CD1c-positive myeloid dendritic cell (primary cell): ENCODE data around the gene TPO.
"Not testable (repeated sequence)": the region's sequence is repeated elsewhere in the genome, so short reads cannot be mapped to it uniquely, and the experiment has no call there.

ENCODE experiments used
- DNase-seq: peaks from one replicate; pipeline ENCODE4 v3.0.0-alpha.2; 2016; ENCODE audit errors: extremely low spot score

The TPO gene

DNA sequence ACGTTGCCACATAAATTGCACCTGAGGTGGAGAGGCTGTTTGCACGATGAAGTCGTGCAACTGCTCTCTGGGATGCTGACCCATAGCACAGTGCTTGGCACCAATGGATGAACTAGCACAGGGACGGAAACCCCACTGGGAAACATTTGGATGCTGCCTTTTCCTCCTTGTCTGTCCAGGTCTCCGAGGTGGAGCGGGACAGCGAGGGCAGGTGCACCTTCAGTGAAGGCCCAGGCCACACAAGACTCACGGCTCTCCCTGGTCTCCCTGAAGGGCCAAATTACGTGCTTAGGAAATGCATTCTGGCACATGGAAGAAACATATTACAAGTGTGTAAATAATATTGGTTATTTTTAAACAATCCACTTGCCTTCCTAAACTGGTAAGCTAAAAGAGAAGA, 70.3 kb downstream of the TPO start:
- DNase-seq = no peak

DNA sequence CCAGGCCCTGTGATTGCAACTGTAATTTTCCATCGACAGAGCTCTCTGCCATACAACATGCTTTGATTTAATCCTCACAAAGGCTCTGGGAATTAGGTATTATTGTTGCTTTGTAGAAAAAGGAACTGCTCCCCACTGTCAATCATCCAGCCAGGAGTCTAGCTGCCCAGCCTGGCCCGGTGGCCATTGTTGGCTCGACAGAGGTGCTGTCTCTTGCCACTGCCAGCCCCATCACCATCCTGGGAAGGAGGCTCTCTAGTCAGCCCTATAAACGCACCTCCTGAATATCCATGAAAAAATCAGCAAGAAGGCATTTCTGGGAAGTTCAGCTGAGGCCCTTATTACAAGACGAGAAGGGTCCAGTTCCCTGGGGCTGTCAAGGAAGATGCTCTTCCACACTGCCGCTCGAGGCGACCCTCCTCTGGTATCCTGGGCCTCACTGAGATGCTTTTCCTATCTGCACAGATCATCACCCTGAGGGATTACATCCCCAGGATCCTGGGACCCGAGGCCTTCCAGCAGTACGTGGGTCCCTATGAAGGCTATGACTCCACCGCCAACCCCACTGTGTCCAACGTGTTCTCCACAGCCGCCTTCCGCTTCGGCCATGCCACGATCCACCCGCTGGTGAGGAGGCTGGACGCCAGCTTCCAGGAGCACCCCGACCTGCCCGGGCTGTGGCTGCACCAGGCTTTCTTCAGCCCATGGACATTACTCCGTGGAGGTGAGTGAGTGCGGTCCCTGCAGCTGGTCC, 71.0 kb downstream of the TPO start:
- no peak for DNase-seq

DNA sequence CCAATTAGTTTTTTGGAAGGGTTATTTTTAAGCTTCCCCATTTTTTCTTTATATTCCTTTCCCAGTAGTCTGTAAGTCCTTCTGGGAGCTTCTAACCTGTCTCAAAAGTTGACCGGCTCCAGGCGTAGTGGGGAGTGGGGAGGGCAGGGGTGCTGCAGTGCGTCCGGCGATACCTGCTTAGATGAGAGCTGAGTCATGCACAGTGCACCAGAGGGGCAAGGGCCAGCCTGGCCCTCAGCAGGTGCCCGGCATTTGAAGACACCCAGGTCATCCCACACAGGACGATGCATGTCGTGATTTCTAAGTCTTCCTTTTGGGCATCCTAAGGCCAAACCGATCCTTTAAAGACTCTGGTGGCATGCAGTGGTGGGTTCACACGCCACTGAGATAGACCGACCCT, 73.4 kb downstream of the TPO start:
- no peak for DNase-seq

DNA sequence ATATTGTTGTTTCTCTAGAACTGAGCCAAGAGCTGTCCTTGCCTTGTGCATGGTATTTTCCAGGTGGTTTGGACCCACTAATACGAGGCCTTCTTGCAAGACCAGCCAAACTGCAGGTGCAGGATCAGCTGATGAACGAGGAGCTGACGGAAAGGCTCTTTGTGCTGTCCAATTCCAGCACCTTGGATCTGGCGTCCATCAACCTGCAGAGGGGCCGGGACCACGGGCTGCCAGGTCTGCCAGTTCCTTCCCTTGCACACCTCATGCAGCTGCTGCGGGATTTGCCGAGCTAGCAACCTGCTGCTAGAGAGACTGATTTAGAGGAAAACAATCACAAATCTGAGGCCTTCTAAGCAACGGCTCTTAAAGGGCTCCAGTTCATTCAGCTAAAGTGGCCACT, 74.5 kb downstream of the TPO start:
- DNase-seq = no peak

DNA sequence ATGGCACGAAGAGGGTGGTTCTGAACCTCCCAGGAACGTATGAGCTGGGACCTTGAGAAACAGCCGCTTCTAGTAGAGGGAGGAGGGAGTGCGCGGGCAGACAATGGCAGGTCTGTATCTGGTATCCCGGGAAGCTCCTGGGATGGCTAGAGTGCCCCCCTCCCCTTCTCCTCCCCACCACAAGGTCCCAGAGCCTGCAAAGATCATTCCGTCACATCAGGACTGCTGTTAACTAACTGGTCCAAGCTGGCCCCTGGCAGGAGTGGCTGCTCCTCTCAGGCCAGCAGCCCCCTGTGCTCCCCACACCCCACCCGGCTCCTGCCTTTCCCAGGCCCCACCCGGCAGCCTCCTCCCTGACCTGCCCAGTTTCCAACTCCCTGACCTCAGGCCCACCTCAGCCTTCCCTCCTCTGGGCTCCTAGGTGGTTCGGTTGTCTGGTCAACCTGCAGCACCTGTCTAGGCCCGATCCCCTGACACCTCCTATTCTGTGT, 75.0 kb downstream of the TPO start:
- DNase-seq = no peak

DNA sequence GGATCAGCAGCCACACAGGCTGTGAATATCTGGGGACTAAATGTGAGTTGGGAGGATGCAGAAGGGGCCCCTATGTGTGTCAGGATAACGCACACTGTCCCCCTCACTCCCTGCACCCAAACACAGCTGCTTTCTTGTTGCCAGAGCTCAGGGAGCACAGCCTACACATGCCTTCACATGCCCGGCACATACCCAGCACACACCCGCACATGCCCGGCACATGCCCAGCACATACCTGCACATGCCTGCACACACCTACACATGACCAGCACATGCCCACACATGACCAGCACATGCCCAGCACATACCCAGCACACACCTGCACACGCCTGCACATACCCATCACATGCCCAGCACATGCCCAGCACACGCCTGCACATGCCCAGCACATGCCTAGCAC, 75.6 kb downstream of the TPO start:
- DNase-seq = no peak

DNA sequence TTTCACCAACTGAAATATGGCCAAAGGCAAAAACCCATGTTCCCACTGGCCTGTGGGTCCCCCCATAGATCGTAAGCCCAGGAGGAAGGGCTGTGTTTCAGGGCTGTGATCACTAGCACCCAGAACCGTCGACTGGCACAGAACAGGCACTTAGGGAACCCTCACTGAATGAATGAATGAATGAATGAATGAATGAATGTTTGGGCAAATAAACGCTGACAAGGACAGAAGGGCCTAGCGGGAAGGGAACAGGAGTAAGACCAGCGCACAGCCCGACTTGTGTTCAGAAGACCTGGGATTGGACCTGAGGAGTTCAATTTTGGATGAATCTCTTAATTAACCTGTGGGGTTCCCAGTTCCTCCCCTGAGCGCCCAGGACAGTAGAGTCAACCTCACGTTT, 76.2 kb downstream of the TPO start:
- no peak for DNase-seq

DNA sequence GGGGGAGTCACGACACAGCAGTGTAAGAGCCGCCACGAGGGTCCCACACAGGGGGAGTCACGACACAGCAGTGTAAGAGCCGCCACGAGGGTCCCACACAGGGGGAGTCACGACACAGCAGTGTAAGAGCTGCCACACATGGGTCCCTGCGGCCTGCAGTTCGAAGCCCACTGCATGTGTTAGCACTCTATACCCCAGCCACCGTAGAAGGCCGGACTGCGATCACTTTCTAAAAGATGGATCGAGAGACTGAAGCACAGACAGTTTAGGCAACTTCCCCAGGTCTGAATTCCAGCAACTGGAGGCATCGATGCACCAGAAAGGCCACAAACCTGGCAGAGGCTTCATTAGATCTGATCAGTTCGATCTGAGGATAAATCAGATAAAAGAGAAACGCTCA, 77.1 kb downstream of the TPO start:
- DNase-seq = not testable (repeated sequence)

DNA sequence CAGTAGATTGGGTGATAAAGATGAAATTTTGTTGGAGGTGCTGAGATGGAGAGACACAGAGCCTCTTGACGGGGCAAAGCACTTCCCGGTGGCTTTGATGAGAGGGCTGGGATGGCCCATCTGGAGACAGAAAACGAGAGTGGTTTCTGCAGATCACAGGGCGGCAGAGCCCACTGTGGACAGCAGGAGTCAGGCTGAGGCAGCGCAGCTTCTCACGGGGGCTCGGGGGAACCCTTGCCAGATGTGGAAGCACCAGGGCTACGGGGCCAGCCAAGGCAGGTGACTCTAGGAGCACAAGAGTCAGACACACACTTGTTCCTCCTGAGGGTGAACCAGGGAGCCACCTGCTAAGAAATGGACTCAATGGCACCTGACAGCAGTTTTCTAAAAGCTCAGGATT, 78.5 kb downstream of the TPO start:
- no peak for DNase-seq

DNA sequence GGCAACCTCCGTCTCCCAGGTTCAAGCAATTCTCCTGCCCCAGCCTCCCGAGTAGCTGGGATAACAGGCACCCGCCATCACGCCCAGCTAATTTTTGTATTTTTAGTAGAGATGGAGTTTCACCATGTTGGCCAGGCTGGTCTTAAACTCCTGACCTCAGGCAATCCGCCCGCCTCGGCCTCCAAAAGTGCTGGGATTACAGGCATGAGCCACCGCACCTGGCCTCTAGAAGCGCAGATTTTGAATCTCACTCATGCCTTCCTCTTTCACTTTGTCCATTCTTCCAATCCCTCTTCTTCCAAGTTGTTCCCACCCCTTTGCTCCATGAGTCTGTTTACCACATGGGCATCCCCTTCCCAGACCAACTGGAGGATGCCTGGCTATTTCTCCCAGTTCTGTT, 79.0 kb downstream of the TPO start:
- not testable (repeated sequence) for DNase-seq

DNA sequence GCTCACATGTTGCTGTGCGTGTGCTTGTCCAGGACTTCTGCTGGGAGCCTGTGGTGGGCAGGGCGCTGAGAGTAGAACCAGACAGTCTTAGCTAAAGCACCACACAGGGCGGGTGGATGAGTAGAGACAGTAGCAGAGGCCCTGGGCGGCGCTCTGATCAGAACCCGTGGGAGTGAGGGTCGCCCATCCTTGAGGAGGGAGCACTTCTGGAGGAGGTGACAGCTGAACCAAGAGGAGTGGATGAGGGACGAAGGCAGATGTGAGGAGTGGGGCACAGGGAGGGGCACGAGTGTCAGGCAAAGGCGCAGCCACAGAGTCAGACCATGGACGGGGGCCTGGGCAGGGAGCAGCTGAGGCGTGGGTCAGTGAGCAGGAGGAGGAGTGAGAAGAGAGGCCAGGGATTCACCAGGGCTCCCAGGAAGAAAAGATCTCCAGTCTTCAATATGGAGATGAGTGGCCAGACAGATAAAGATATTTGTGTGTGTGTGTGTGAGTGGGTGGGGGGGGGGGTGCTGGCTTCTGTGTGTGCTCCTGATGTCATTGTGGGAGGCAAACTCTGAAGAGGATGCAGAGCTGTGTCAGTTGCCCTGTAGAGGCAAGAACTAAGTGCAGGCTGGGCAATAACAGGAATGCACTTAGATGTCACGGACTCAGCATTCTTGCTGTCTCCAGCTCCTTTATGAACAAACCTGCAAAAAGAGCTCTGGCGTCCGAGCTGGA, 79.6 kb downstream of the TPO start:
- no peak for DNase-seq

DNA sequence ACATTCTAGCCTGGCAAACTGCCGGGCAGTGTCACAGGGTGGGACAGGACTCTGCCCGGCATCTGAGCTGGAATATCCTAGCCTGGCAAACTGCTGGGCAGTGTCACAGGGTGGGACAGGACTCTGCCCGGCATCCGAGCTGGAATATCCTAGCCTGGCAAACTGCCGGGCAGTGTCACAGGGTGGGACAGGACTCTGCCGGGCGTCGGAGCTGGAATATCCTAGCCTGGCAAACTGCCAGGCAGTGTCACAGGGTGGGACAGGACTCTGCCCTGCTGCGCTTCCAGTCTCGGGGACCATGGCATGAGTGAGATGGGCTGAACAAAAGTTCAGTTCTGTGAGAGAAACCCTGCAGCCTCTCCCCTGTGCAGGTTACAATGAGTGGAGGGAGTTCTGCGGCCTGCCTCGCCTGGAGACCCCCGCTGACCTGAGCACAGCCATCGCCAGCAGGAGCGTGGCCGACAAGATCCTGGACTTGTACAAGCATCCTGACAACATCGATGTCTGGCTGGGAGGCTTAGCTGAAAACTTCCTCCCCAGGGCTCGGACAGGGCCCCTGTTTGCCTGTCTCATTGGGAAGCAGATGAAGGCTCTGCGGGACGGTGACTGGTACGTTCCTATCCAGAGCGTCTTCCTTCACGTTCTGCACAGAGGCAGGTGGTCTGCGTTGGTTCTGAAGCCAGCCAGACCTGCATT, 80.3 kb downstream of the TPO start:
- DNase-seq = no peak

DNA sequence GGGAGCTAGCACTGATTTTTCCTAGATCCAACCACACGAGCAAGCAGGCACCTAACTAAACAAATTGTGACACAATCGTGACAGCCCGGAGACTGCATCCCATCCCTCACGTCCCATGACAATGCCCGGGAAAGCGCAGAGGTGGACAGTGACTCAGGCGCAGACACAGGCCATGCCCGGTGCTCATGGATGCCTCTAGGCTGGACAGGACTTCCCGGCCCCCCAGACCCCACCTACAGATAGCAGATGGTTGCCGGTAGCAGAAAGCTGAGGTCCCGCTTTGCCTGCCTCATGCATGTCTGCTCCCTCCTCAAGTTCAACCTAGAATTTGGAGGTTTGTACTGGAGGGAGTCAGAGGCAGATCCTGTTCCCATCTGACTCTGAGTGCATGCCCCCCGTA, 81.0 kb downstream of the TPO start:
- no peak for DNase-seq

DNA sequence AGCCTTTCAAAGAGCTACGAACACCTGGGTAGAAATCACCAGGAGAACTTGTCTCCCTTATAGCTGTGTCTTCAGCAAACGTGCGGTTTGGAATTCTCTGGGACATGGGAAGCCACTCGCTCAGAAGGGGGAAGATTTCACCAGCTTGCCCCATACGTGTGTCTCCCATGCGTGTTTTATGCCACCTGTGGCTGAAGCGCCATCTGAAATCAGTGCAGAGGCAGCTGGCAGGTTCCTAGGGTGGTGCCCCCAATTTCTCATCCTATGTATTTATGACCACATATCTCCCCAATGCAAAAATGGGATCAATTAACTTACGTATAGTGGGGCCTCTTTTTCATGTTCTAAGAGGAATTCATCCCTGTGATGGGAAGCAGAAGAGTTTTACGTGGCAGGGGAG, 81.6 kb downstream of the TPO start:
- DNase-seq = no peak

DNA sequence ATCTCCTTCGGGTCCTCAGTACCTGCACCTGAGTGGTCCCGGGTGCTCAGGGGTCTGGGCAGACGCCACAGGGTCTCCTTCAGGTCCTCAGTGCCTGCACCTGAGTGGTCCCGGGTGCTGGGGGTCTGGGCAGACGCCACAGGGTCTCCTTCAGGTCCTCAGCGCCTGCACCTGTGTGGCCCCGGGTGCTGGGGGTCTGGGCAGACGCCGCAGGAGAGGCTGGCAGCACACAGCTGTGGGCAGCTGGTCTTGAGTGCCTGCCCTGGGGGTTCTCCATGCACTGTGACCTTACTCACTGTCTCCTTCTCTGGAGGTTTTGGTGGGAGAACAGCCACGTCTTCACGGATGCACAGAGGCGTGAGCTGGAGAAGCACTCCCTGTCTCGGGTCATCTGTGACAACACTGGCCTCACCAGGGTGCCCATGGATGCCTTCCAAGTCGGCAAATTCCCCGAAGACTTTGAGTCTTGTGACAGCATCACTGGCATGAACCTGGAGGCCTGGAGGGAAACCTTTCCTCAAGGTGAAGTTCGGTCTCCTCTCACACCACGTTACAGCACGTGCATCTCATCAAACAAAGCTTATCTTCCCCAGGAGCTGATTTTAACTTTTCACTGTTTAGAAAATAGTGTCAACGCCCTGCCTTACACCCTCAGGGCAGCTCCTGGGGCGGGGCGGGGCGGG, 82.6 kb downstream of the TPO start:
- DNase-seq = no peak

DNA sequence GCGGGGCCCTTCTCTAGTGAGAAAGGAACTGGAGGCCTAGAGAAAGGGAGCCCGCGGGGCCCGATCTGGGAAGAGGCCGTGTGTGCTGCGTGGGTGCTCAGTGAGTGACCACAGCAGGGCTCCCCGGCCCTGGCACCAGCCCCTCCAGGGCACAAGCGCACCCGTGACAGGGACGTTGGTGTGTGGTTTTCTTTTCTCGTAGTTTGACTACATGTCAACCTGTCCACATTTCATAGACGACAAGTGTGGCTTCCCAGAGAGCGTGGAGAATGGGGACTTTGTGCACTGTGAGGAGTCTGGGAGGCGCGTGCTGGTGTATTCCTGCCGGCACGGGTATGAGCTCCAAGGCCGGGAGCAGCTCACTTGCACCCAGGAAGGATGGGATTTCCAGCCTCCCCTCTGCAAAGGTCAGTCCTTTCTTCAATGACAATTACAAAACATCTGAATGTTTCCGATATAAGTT, 83.1 kb downstream of the TPO start:
- DNase-seq = no peak

DNA sequence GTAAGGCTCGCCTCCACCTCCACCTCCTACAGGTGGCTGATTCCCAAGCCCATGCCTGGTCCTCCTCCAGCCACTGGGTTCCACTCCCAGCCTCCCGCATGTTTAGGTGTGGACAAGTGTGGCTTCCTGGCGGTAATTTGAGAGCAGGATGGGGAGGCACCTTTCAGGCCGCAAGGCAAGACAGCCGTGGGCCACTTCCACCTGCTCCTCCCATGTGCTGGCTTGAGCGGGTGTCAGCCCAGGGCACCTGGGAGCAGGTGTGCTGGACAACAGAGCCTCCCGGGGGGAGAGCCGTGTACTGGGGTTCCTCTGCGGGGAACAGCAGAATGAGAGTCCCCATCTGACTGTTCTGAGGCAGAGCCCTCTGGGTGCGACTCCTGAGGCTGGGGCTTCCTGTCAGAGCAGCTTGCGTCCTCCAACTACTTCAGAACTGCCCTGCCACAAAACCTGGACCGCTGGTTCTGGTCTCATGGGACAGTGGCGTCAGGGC, 83.9 kb downstream of the TPO start:
- no peak for DNase-seq

DNA sequence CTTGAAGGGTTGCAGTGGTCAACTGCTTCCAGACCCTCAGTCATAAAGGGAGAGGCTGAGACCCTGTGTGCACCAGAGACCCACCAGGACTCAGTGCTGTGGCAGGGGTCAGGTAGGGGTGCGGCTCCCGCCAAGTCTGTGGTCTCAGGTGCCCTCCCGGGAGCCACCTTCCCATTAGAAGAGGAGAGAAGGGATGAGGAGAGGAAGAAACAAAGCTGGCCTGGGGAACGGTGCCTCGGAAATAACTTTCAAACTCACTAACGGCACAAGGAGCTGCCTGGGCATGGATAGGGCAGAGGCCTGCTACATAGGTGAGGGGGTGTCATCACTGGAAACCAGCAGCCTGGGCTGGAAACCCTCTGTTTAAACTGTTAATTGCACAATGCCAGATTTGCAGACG, 84.9 kb downstream of the TPO start:
- no peak for DNase-seq

DNA sequence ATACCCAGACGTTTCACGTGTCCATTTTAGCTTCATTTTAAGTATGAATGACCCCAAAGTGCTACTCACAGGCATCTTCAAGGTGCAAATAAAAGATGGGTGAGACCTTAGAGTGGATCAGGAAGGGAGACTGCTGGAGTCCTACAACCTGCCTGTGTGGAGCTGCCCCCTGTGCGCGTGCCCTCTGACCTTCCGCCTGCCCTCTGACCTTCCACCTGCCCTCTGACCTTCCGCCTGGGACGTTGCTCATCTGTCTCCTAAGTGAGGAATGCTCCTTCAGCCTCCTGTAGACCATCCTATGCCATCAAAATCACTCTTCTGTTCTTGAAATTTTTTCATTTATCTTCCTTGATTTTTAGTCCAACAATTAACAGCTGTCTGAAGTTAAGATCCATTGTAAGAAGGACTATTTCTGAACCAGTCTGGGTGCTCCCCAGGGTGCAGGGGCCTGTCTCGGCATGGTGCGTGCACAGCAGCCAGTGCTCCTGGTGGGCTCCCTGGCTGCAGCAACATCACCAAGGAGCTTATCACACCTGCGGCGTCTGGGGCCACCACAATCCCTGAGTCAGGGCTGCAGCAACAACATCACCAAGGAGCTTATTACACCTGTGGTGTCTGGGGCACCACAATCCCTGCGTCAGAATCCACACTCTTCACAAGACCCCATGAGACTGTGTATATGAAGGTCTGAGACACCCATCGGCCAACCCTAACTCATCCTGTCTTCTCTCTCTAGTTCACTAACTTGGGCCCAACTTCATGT, 86.0 kb downstream of the TPO start:
- DNase-seq = no peak

DNA sequence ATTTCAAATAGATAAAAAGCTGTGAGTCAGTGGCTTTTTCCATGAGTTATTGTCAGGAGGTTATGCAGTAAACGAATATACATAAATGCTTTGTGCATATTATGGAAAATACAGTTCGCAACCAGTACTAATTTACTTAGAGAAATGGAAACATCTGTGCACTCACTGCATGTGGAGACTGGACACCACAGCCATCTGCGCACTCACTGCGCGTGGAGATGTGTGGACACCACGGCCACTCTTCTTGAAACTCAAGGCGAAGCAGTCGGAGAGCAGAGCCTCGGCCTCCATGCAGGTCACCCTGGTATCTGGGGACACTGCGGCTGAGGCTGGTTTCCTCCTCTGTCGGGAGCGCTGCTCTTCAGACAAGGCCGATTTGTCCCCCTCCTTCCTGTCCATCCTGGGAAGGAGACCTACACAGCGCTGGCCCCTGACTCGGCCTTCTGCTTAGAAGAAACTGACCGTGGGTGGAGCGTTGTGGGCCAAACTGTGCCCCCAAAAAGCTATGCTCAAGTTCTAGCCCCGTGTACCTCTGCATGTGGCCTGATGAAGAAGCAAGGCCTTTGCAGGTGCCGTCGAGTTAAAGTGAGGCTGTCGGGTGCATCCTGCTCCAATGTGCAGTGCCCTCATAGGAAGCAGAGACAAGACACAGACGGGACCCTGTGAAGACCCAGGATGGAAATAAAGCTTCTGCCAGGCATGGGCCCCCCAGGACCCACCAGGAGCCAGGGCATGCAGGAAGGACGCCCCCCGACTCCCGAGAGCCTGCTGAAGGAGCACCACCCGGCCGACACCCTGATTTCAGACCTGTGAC, 88.0 kb downstream of the TPO start:
- no peak for DNase-seq
